ENCODE measurements around the gene TAF1D. TPM values are rescaled to one million over a fixed set of nuclear protein-coding genes. Genes with fewer than 3 reads are reported as not detected.
A peak's percentile ranks its signal among the peaks of the same experiment; 100 is the strongest.

Gene TAF1D
- total and polyA plus RNA-seq, 7 donors: 53.7 to 151 (median 84.7) TPM

- Histone ChIP-seq H3K27me3 (ENCODE audit: insufficient read depth in 3 of 3, low read length in 2 of 3) (no peaks in the 10 kb centered on the region), H3K36me3 (ENCODE audit: insufficient read depth in 1 of 2, low read depth in 1 of 2) (peaks cover 0 to 43% of the 10 kb centered on the region in 2 donors), H3K27ac (no peak overlapping the region), H3K4me3 (no peak overlapping the region), H3K4me1 (peaks cover 18% of the 10 kb centered on the region), H3K9me3 (no peaks in the 10 kb centered on the region)
- 70 to 78% (median 77%) methylated on average over 7 of the region's 7 CpGs for WGBS, 3 donors
- DNase-seq (no peak), ATAC-seq (no peak)
- TF ChIP-seq CTCF (IDR thresholded peaks at IDR 0.05): no peak
- intact Hi-C loops (cut with DNase I): loop anchor here in 1 of 2 donors (5.0 kb wide), 1 partner anchor 38 kb away; the partner anchor contains the start of gene MED17
These were observed 3.3 kb upstream of the TAF1D start for GRCh38 chr11:93744669-93745004.

GRCh38 chr11:93743291-93743690 is 2.0 kb upstream of the TAF1D start:
- DNase-seq: no peak

GRCh38 chr11:93741882-93742226 is 559 bp upstream of the TAF1D start:
- H3K27me3 ChIP-seq (ENCODE audit: insufficient read depth in 3 of 3, low read length in 2 of 3): no peaks in the 10 kb centered on the region
- no peaks in the 10 kb centered on the region for H3K9me3 ChIP-seq
- ATAC-seq (peak; percentile 75 to 78 (median 76)), DNase-seq (no peak)
- WGBS, 3 donors: 0 to 1% (median 1%) methylated on average over 8 of the region's 8 CpGs
- peaks cover 2 to 49% of the 10 kb centered on the region in 2 donors for H3K36me3 ChIP-seq (ENCODE audit: insufficient read depth in 1 of 2, low read depth in 1 of 2)
- intact Hi-C loops (cut with DNase I): loop anchor here (2.0 to 5.0 kb wide), 2 partner anchors 40 to 43 kb away; partner anchors contain the start of gene MED17 (in 2 of the 2)
- TF ChIP-seq CTCF (IDR thresholded peaks at IDR 0.05): no peak
- peak overlapping the region; percentile 95 for H3K27ac ChIP-seq
- H3K4me1 ChIP-seq: peaks cover 41% of the 10 kb centered on the region
- H3K4me3 ChIP-seq: peak overlapping the region; percentile 88

More at GRCh38 chr11:93743291-93743690, 2.0 kb upstream of the TAF1D start:
- no peak for TF ChIP-seq CTCF (IDR thresholded peaks at IDR 0.05)
- H3K27me3 ChIP-seq (ENCODE audit: insufficient read depth in 3 of 3, low read length in 2 of 3): no peaks in the 10 kb centered on the region
- H3K9me3 ChIP-seq: no peaks in the 10 kb centered on the region
- no peak overlapping the region for H3K27ac ChIP-seq
- H3K4me3 ChIP-seq: no peak overlapping the region
- WGBS, 3 donors: 90 to 95% (median 93%) methylated on average over 23 of the region's 23 CpGs
- H3K36me3 ChIP-seq (ENCODE audit: insufficient read depth in 1 of 2, low read depth in 1 of 2): peaks cover 2 to 43% of the 10 kb centered on the region in 2 donors
- peaks cover 31% of the 10 kb centered on the region for H3K4me1 ChIP-seq
- intact Hi-C loops (cut with DNase I): loop anchor here in 1 of 2 donors (5.0 kb wide), 1 partner anchor 39 kb away; the partner anchor contains the start of gene MED17
- ATAC-seq: no peak

- H3K4me1 ChIP-seq: peaks cover 36% of the 10 kb centered on the region
- peaks cover 2 to 61% of the 10 kb centered on the region in 2 donors for H3K36me3 ChIP-seq (ENCODE audit: insufficient read depth in 1 of 2, low read depth in 1 of 2)
These were observed 583 bp downstream of the TAF1D start for GRCh38 chr11:93740730-93741093.

More at GRCh38 chr11:93740730-93741093, 583 bp downstream of the TAF1D start:
- intact Hi-C loops (cut with DNase I): loop anchor here (2.0 to 5.0 kb wide), 2 partner anchors 42 to 44 kb away; partner anchors contain the start of gene MED17 (in 2 of the 2)
- WGBS, 3 donors: 0 to 1% (median 0%) methylated on average over 20 of the region's 20 CpGs
- peak; percentile 9 for TF ChIP-seq CTCF (IDR thresholded peaks at IDR 0.05)
- Histone ChIP-seq H3K9me3 (no peaks in the 10 kb centered on the region), H3K4me3 (peak overlapping the region; percentile 88), H3K27me3 (ENCODE audit: insufficient read depth in 3 of 3, low read length in 2 of 3) (no peaks in the 10 kb centered on the region), H3K27ac (peak overlapping the region; percentile 95)
- peak; percentile 71 to 83 (median 74) for ATAC-seq
- peak; percentile 63 to 83 for DNase-seq

Data from psoas muscle (tissue), 8 donors.